ENCODE data around the gene KRTAP2-3.

DNA sequence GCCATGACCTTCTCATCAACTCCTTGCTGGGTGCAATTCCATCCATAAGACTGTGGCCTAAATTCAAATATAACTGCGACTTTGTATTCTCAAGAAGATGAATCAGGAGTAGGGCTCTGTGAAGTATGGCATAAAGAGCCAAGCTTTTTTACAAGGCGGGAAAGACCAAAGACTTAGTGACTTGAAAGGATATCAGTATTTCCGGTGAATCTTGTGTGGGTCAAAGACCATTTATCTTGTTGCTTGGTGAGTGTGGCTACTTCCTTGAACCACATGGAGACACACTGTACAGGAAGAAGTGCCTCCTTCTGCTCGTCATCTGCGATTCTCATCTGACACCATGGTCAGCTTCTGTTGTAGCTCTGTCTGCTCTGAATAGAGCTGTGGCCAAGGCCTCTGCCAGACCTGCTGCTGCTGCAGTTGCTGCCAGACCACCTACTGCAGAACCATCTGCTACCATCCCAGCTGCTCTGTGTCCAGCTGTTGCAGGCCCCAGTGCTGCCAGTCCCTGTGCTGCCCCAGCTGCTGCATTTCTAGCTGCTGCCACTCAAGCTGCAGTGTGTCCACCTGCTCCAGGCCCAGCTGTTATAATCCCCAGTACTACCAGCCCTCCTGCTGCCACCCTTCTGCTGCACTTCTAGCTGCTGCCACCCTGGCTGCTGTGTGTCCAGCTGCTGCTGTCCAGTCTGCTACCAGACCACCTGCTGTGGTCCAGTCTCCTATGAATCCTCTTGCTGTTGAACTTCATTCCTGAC is 11.9 kb upstream of the KRTAP2-3 start:
- TF ChIP-seq, protein P1, sequence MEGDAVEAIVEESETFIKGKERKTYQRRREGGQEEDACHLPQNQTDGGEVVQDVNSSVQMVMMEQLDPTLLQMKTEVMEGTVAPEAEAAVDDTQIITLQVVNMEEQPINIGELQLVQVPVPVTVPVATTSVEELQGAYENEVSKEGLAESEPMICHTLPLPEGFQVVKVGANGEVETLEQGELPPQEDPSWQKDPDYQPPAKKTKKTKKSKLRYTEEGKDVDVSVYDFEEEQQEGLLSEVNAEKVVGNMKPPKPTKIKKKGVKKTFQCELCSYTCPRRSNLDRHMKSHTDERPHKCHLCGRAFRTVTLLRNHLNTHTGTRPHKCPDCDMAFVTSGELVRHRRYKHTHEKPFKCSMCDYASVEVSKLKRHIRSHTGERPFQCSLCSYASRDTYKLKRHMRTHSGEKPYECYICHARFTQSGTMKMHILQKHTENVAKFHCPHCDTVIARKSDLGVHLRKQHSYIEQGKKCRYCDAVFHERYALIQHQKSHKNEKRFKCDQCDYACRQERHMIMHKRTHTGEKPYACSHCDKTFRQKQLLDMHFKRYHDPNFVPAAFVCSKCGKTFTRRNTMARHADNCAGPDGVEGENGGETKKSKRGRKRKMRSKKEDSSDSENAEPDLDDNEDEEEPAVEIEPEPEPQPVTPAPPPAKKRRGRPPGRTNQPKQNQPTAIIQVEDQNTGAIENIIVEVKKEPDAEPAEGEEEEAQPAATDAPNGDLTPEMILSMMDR (IDR thresholded peaks at IDR 0.05) = no peak
- TF ChIP-seq POLR2A (IDR thresholded peaks at IDR 0.05) = no peak
- no peak for TF ChIP-seq POLR2AphosphoS5 (IDR thresholded peaks at IDR 0.05; ENCODE audit: insufficient read depth in 1 of 2, low read depth in 1 of 2)
